Psoas muscle (tissue), 8 donors: ENCODE results near the gene MPL. TPM values are rescaled to one million over a fixed set of nuclear protein-coding genes. Genes with fewer than 3 reads are reported as not detected.

Source experiments
- ATAC-seq, 4 donors: fragments of 200-7000 bp; cut with Tn5 transposase; one replicate each; pipeline ENCODE4 v1.9.1; 2020; ENCODE audit warnings: moderate library complexity in 3 of 4, mild to moderate bottlenecking in 2 of 4
- DNase-seq, 2 donors: peaks; one replicate each; pipeline ENCODE4 v3.0.0-alpha.2; 2020
- H3K27ac ChIP-seq: fragments of 200-600 bp; one replicate; pipeline ENCODE4 v1.8.0; 2022
- H3K27me3 ChIP-seq, 3 donors: fragments of 200-600 bp in 1 of 3; one replicate each; pipeline versions ENCODE4 v1.6.1 to v1.8.0; 2013 to 2022; ENCODE audit warnings: low read length in 2 of 3, mild to moderate bottlenecking in 2 of 3, moderate library complexity in 1 of 3; ENCODE audit not compliant: insufficient read depth in 3 of 3
- H3K36me3 ChIP-seq, 2 donors: fragments of 200-600 bp in 1 of 2; one replicate each; pipeline versions ENCODE4 v1.6.1 to v1.8.0; 2013 to 2022; ENCODE audit warnings: low read depth in 1 of 2, mild to moderate bottlenecking in 1 of 2, moderate library complexity in 1 of 2; ENCODE audit not compliant: insufficient read depth in 1 of 2
- H3K4me1 ChIP-seq: fragments of 200-600 bp; one replicate; pipeline ENCODE4 v1.8.0; 2022
- H3K4me3 ChIP-seq: fragments of 200-600 bp; one replicate; pipeline ENCODE4 v1.8.0; 2022; ENCODE audit warnings: mild to moderate bottlenecking
- H3K9me3 ChIP-seq: fragments of 200-600 bp; one replicate; pipeline ENCODE4 v1.8.0; 2022
- WGBS, 3 donors: extraction: QIAGEN DNeasy Blood & Tissue Kit; methylation state at CpG; one replicate each; pipeline versions ENCODE4 v1.1.6 to v1.1.7; 2013; 5-methylcytosine and 5-hydroxymethylcytosine counted together
- intact Hi-C, 2 donors: fragments of 100-400 bp; cut with DNase I; formaldehyde crosslinking; loops; one replicate each; pipeline versions ENCODE4 v1.11.0 to v1.14.2; 2022
- polyA plus RNA-seq, 3 donors: library from polyadenylated mRNA; stranded (reverse); fragments of 200-250 nt; gene quantifications; one replicate each; pipeline ENCODE4 v1.2.3, GENCODE V29; 2013
- total RNA-seq, 4 donors: library from RNA; stranded (reverse); fragmentation: NEBNext Ultra II Directional in 2 of 4; extraction: Animal tissue kit (Norgen Biotek cat#: 25700) in 2 of 4; gene quantifications; one replicate each; pipeline versions ENCODE4 v1.2.1 to v1.2.4, GENCODE V29; 2021 to 2023
- TF ChIP-seq, protein P1 (sequence below): fragments of 200-600 bp; IDR thresholded peaks from one replicate; pipeline ENCODE4 v1.8.0; 2022; ENCODE audit warnings: antibody characterized with exemption
- donor health status: healthy with polysubstance abuse.
- donor health status: DM: no; HTN: no; CAD: no; lungs with moderate emphysema.
- donor health status: Bipolar disorder and iron deficiency.
- donor health status: healthy.
- donor health status: DM: yes; HTN: yes; CAD: no.
- donor health status: DM: no; HTN: no; CAD: no.
- donor health status: DM: no; HTN: no; CAD: no.
- donor health status: DM: yes; HTN: yes; CAD: no.

The MPL gene
- total and polyA plus RNA-seq, 7 donors = 0.01 to 0.11 TPM; not detected in 5

- Histone ChIP-seq H3K9me3 (no peaks in the 10 kb centered on the region), H3K4me1 (peaks cover 6% of the 10 kb centered on the region), H3K27ac (no peak overlapping the region), H3K4me3 (peak overlapping the region; percentile 54), H3K27me3 (no peaks in the 10 kb centered on the region), H3K36me3 (no peaks in the 10 kb centered on the region)
- TF ChIP-seq, protein P1, sequence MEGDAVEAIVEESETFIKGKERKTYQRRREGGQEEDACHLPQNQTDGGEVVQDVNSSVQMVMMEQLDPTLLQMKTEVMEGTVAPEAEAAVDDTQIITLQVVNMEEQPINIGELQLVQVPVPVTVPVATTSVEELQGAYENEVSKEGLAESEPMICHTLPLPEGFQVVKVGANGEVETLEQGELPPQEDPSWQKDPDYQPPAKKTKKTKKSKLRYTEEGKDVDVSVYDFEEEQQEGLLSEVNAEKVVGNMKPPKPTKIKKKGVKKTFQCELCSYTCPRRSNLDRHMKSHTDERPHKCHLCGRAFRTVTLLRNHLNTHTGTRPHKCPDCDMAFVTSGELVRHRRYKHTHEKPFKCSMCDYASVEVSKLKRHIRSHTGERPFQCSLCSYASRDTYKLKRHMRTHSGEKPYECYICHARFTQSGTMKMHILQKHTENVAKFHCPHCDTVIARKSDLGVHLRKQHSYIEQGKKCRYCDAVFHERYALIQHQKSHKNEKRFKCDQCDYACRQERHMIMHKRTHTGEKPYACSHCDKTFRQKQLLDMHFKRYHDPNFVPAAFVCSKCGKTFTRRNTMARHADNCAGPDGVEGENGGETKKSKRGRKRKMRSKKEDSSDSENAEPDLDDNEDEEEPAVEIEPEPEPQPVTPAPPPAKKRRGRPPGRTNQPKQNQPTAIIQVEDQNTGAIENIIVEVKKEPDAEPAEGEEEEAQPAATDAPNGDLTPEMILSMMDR = no peak
- intact Hi-C loops = loop anchor here in 1 of 2 donors (5.0 kb wide), 1 partner anchor 66 kb away; no protein-coding TSS in a partner anchor
- ATAC-seq (no peak), DNase-seq (no peak)
- WGBS, 3 donors = 63 to 65% (median 64%) methylated on average over 7 of the region's 7 CpGs
Measured at GRCh38 chr1:43302721-43303470, 34.7 kb upstream of the MPL start.

DNA sequence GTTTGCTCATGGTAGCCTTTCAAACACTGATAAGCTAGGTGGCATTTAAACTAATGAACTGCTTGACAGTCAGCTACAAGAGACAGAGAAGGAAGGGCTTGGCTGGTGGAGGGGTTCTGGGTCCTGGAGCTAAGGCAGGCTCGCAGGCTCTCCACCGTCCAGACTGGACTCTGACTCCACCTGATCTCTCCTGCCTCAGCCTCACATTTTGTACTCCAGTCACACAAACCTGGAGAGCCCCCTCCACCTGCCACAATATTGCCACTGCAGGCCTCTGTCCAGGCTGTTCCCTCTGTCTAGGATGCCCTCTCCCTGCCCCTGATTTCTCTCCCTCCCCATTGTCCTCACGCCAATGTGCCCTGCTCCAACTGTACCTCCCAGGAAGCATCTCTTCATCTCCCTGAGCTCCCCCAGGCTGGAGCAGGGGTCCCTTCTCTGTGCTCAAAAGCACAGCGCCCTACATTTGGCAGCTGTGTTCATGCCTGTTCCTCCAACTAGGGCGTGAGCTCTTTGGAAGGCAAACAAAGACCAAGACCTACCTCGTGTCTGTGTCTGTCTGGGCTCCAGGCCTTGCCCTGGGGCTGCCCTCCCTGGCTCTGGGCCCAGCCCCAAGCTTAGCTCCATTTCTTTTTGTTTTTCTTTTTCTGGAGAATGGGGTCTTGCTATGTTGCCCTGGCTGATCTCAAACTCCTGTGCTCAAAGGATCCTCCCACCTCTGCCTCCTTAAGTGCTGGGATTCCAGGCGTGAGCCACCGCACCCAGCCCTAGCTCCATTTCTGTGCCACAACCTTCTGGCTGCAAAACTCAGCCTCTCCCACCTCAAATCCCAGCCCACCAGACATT lies 33.9 kb upstream of the MPL start:
- DNase-seq = no peak
- Histone ChIP-seq H3K36me3 (no peaks in the 10 kb centered on the region), H3K27ac (no peak overlapping the region), H3K9me3 (no peaks in the 10 kb centered on the region), H3K4me1 (peaks cover 6% of the 10 kb centered on the region), H3K4me3 (peak overlapping the region; percentile 42), H3K27me3 (no peaks in the 10 kb centered on the region)
- TF ChIP-seq, protein P1 = no peak
- WGBS, 3 donors = 59 to 65% (median 60%) methylated on average over 8 of the region's 8 CpGs
- ATAC-seq = no peak
- intact Hi-C loops = loop anchor here in 1 of 2 donors (5.0 kb wide), 1 partner anchor 66 kb away; no protein-coding TSS in a partner anchor

DNA sequence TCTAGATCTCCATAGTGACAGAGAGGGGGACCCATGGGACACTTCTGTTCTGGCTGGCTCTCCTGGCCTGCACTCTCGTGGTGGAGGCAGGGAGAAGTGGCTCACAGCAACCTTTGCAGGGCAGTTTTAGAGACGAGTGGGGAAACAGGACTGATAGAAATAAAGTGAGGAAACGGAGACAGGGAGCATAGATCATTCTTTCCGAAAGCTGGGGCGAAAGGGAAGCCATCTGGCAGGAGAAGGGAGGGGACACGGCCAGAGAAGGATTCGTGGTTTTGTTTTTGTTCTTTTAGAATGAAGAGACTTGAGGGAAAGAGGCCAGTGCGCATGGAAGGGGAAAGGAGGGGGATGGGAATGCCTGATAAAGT lies 33.3 kb upstream of the MPL start:
- peak overlapping the region; percentile 42 for H3K4me3 ChIP-seq
- H3K36me3 ChIP-seq = no peaks in the 10 kb centered on the region
- ATAC-seq = no peak
- no peaks in the 10 kb centered on the region for H3K9me3 ChIP-seq
- 36 to 45% (median 39%) methylated on average over 8 of the region's 8 CpGs for WGBS, 3 donors
- no peak for DNase-seq
- TF ChIP-seq, protein P1 = no peak
- H3K4me1 ChIP-seq = peaks cover 6% of the 10 kb centered on the region
- intact Hi-C loops = loop anchor here in 1 of 2 donors (5.0 kb wide), 1 partner anchor 67 kb away; no protein-coding TSS in a partner anchor
- H3K27ac ChIP-seq = no peak overlapping the region
- no peaks in the 10 kb centered on the region for H3K27me3 ChIP-seq

DNA sequence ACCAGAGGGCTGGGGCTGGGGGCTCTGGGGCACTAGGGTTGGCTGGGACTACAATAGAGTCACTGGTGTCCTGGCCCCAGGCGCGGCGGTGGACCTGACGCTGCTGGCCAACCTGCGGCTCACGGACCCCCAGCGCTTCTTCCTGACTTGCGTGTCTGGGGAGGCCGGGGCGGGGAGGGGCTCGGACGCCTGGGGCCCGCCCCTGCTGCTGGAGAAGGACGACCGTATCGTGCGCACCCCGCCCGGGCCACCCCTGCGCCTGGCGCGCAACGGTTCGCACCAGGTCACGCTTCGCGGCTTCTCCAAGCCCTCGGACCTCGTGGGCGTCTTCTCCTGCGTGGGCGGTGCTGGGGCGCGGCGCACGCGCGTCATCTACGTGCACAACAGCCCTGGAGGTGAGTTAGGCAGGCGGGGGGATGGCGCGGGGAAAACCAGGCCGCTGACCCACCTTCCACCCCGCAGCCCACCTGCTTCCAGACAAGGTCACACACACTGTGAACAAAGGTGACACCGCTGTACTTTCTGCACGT lies 32.8 kb upstream of the MPL start:
- intact Hi-C loops = loop anchor here in 1 of 2 donors (5.0 kb wide), 1 partner anchor 68 kb away; no protein-coding TSS in a partner anchor
- Histone ChIP-seq H3K27ac (no peak overlapping the region), H3K4me1 (peaks cover 4% of the 10 kb centered on the region), H3K36me3 (no peaks in the 10 kb centered on the region), H3K4me3 (no peak overlapping the region), H3K9me3 (no peaks in the 10 kb centered on the region), H3K27me3 (no peaks in the 10 kb centered on the region)
- 79 to 84% (median 83%) methylated on average over 40 to 46 of the region's 46 CpGs for WGBS, 3 donors
- DNase-seq (no peak), ATAC-seq (no peak)
- TF ChIP-seq, protein P1 = no peak
